Endometrial microvascular endothelial cells (primary cell): ENCODE measurements around the gene TMEM200C. TPM values are rescaled to one million over a fixed set of nuclear protein-coding genes. Genes with fewer than 3 reads are reported as not detected.

Experiments used
- in situ Hi-C: cut with HindIII; loops from 2 replicates; pipeline ENCODE4 v1.10.0; 2017; ENCODE audit warnings: low sequenced_read_pairs, low pct_unique_long_range_greater_than_20kb; ENCODE audit errors: inconsistent ontology term
- total RNA-seq: library from RNA; depleted of rRNA; stranded (reverse); fragments of >200 nt; gene quantifications from one replicate; pipeline ENCODE4 v1.2.3, GENCODE V29; 2015; ENCODE audit errors: inconsistent ontology term

The TMEM200C gene
- total RNA-seq = not detected

DNA sequence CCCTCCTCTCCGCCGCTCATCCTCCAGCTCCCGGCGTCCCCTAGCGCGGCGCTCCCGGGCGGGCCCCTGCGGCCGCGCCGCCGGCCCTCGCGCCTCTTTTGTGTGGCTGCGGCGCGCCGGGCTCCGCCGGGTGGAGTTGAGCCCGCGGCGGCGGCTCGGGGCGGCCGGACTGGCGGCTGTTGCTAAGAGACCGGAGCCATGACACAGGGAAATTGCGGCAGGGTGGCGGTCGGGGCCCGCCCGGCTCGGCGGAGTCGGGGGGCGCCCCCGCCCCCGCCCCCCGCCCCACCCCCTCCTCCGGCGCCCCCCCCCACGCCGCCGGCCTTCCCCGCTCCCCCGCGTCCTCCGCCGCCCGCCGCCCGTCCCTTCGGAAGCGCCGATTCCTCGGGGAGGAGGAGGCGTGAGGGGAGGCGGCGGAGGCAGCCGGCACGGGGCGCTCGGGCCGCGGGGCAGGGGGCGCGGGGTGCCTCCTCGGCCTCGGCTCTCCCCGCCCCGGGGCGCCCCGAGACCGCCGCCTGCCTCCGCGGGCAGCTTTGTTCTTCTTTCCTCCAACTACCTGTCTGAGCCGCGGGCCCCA lies at the start of gene TMEM200C:
TSS of gene TMEM200C (minus strand) at position 224 of the 577 bp plus-strand sequence. CDS start 3,459 bp downstream, outside the sequence.
- in situ Hi-C loops = no loop called here

DNA sequence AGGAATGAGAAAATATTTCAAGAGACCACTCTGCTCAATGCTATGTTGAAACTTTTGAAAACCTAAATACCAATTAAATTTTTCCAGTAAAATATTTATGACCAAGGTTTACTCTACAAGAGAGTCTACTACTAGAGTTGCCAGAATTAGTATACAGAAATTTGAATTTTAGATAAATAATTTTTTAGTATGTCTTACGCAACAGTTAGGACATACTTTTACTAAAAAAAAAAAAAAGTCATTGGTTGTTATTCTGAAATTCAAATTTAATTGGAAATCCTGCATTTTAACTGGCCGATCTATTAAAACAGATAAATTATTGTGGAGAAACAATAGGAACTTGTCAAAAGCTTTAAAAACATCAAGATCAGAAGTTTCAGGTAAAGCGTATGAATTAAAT lies 49.1 kb upstream of the TMEM200C start:
- in situ Hi-C loops = no loop called here

DNA sequence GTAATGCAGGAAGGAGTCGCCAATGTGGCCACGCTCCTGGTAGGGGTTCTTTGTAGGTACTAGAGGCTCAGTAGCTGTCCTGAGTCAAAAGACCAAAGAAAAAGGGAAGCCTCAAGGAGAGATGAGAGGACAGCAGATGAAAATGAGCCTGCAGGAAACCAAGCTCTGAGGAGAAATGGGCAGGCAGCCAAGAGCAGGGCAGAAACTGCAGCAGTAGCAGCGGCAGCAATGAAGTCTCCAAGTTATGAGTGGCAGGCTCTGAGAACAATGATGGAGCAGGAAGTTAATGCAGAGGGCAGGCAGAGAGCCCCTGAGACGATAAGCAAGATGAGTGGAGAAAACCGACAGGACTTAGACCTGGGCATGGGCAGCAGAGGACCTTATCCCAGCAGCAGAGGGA lies 48.2 kb upstream of the TMEM200C start:
- in situ Hi-C loops = no loop called here

DNA sequence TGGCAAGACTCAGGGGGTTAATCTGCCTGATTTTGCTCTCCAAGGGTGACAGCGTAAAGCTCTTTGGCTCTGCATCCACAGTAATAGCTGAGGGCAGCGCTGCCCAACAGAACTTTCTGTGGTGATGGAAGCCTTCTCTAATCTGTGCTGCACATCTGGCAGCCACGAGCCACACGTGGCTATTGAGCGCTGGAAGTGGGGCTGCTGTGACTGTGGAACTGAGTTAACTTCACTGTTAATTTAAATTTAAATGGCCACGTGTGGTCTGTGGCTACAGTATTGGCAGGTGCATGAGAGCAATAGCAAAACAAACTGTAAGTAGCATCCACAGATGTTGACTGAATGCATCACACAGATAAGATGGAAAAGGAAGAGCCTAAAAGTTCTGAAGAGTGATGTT lies 47.3 kb upstream of the TMEM200C start:
- in situ Hi-C loops = no loop called here

DNA sequence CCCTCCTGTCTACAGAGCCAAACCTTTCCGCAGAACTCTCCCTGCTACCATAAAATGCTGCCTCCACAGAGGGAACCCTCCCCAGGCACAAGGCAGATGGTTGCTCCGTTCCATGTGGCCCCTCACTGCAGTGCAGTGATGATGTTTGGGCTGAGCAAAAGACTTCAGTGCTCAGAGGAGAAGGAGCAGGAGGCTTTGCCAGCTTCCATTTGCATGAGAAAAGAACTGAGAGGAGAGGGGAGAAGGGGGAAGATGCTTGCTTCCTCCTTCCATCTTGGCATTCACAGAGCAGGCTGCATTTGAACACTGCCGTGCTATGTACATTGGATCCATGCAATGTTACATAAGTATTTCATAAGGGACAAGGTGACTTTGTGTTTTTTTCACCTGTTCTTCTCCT lies 46.6 kb upstream of the TMEM200C start:
- in situ Hi-C loops = no loop called here

DNA sequence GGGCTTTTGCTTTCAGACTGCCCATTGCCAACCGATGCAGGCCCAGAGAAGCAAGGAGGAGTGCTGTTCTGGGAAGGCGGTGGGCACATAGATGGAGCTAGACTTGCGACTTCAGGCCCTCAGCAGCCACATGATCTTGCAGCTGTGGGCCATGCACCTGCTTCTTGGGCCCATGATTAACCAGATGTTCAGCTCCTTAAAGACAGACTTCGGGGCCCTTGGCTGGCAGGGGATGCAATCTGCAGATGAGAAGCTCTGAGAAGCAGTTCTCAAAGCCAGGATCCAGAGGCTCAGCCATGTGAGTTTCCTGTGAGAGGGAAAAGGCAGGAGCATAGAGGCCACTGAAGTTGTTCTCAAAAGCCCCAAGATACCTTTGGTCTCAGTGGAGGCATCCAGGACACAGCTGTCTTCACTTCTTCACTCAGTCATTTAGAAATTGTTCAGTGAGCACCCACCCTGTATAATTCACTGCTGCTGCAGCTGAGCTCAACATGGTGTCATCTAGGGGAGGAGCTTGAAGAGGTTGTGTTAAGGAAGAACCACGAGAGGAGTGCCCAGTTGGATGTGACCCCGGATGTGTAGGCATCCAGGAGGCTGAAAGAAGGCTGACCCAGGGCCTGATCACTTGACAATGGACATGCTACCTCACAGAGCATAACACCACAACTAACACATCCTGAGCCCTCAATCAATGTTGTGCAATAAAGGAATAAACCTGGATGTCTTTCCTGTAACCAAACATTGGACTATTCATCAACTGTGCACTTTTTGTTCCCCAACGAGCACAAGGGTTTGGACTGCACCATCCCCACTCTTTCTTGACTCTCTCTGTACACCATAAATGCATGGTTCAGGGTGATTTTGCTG lies 44.7 kb upstream of the TMEM200C start:
- in situ Hi-C loops = no loop called here

DNA sequence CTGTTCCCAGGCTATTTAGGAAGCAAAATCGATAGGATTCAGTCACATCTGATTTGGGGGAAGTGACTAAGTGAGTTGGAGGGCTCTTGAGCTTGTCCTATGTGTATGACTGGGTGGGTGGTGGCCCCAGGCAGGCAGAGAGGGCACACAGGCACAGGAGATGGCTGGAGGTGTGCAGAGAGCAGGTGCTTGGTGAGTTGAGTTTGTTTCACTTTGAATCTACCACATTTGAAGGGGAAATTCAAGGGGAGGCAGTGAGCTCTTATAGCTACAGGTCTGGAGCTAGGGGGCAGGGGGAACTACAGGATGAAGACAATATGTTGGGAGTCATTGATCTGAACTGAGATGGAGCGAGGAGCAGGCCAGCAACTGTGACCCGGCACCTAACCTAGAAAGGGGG lies 42.5 kb upstream of the TMEM200C start:
- in situ Hi-C loops = no loop called here

DNA sequence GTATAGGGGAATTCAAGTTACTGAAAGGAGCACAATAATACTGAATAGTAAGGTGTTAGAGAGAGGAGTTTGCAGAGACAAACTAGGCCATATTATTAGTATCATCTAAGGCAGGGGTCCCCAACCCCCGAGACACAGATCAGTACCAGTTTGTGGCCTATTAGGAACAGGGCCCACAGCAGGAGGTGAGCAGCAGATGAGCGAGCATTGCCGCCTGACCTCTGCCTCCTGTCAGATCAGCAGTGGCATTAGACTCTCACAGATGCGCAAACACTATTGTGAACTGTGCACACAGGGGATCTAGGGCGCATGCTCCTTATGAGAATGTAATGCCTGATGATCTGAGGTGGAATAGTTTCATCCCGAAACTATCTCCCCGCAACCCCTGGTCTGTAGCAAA lies 41.8 kb upstream of the TMEM200C start:
- in situ Hi-C loops = no loop called here

DNA sequence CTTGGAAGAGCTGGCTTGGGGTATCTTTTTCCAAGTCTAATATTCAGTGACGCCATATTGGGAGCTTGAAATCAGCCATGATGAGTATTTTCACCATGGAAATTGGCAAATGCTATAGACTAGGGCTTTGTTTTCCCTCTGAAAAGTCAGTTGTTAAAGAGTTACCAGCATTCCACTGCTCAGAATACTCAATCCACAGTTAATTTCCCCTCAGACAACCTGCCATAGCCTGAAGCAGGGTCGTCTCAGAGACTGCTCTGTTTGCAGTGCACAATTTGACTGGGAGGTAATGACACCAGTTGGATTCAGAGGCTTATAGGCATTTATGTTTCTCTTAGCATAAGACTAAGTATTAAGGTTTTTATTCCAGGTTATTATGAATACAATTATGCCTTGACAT lies 35.5 kb upstream of the TMEM200C start:
- in situ Hi-C loops = no loop called here

DNA sequence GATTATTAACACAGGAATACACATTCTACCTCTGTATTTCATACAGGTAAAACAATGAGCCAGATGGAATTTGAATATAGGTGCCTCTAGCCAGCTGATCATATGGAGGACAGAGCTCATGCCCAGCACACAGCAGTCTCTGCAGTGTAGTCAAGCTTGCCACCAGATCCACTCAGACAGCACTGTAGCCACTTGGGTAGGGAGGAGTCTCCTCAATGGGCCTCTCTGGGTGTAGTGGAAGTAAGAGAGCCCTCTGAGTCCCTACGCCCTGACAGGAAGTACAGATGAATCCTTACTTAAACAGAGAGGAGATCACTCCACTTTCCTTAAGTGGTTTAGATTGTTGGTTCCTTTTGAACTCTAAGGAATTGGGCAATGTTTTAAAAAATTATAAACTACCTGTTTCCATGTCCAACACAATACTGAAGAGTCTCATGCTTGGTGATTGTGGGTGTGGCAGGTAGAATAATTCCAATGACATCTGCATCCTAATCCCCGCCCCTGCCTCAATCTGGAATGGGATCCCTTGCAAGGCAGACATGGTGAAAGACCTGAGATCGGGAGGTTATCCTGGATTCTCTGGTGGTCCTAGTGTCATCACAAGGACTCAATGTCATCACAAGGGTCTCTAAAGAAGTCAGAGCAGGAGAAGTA lies 23.0 kb upstream of the TMEM200C start:
- in situ Hi-C loops = no loop called here

DNA sequence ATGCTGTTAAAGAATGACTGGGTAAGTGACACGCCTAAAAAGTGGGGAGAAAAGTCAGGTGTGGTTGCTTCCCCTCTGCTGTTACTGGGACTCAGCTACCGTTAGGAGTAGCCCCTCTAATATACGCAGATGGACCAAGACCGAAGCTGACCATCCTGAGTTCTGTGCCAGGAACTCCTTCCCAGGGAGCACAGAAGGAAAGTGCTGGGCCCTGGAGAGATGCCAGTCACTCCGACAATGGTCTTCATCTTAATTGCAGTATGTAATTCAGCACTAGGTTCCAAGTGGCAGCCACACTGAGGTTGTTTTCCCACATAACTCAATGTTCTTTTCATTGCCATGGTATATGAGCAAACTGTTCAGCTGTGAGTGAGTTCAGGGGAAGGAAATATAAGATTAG lies 19.6 kb upstream of the TMEM200C start:
- in situ Hi-C loops = no loop called here

DNA sequence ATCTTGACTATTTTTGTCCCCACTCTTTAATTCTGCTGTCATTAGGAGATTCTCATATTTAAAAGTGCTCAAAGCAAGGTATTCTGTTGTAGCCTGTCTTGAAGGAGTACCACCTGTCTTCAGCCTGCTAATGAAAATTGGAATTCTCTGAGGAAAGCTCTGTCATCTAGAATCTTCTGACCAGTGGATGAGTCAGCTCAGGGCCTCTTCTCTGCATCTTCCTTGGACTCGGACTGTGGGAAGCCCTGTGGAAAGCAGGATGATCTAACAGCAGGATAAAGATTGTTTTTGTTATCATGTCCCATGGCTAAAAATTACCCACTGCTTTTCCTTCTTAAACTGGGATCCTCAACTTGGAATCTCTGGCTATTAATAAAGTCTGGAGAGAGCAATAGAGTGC lies 18.7 kb upstream of the TMEM200C start:
- in situ Hi-C loops = no loop called here

DNA sequence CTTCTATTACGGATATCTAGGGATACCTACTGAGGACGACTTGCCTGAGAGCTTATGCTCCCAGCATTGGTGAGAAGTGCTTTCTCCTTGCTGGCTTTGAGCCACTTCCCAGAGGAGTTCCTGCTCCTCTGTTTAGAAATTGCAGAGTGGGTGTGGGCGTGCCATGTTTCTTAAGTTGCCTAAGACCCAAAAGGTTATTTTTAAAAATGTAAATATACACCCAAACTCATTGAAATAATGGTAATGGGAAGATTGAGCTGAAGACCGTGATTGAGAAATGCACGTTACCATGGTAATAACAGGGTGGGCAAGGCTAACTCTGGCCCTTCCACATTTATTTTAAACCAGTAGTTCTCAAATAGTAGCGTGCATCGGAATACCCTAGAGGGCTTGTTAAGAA lies 17.2 kb upstream of the TMEM200C start:
- in situ Hi-C loops = no loop called here

DNA sequence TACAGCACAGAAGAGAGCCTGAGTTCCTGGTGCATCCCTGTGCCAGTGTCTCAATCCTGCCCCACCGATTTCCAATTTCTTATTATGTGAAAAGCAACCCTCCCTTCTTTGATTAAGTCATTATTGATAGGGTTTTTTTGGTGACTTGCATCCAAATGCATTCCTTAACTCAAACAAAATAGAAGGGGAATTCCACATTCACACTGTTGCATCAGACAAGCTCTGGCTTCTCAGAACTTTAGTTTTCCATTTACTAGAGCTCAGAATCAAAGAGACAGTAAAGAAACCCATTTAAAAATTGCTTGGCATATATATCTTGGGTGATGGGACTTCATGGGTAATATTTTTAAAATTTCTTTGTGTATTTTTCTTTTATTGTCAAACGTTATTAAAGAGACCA lies 13.8 kb upstream of the TMEM200C start:
- in situ Hi-C loops = no loop called here

DNA sequence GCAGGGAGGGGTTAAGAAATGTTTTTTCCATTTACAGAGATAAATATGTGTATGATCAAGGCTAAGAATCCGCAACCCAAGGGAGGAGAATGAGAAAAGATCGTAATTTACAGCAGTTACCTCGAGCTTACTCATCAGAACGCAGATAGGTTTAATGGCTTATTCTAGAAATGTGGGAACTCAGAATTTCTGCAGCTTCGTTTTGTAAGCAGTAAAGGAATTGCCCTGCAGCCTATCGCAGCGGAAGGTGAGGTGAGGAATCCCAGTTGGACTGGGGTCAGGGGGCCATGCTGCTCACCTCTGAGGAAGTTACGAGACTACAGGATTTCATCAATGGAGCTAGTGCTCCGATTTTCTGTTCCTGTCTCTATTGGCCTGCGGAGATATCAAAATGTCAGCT lies 8.1 kb upstream of the TMEM200C start:
- in situ Hi-C loops = no loop called here

DNA sequence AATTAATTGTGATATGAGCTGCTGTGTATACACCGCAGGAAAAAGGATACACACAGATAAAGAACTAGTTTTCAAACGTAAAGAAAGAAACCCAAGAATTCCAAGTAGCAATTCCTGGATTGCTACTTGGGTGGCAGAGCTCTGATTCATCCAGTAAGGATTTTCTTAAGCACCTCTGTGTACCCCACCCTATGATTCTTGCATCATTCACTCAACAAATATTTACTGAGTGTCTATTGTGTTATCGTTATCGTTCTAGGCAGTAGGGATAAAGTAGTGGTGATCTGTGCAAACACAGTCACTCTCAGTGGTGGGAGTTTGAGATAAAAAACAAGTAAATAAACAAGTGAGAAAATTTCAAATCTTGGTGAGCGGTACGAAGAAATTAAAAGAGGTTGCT lies 4.9 kb upstream of the TMEM200C start:
- in situ Hi-C loops = no loop called here

DNA sequence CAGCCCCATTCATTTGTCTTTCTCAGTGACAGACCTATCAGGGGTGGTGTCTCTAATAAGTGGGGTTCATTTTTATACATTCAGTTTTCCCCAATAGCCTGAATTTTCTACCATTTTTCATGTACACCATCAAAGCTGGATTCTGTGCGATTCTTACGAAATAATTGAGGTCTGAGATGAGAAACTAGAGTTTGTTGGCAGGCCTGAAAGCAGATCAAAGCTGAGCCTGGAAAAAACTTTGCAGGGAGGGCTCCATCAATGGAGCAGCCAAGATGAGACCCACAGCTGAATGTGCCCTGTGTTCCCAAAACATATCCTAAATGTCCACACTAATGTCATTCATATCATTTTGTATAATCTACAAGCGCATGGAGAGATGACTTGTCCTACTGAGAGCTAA lies 4.5 kb upstream of the TMEM200C start:
- in situ Hi-C loops = no loop called here

DNA sequence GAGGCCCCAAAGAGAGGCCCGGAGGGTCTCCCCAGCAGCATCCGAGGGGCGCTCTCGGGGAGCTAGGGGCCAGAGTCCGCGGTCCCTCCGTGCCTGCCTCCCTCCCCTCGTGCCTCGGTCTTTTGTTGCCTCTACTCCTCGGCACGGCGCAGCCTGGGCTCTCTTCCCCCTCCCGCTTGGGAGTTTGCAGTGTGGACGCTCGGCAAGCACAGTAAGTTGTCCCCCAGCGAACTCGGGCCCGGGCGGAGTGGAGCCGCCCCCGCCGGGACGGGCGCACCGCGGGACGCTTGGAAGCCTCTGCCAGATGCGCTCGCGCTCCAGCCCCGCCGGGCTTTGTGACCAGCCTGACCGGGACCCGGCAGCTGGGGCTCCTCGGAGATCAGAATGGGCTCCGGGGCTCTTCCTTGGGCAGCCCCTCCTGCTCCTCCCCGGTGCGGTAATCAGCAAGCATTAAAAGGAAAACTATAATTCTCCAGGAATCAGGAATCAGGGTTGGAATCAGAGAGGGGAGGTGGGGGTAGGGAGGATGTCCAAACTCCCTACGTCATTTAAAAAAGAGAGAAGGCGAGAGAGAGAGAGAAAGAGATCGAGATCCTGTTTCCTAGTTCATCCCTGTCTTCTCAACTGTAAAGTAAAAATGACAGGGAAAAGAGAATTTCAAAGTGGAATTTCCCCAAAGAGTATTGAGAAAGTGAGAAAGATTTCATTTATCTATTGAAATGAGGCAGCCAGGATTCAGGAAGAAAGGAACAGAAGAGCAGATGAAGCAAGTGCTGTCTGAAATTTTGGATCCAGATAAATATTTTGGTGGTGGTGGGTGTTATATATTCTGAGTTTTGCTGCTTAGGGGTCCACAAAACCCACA lies 786 bp upstream of the TMEM200C start:
- in situ Hi-C loops = no loop called here

DNA sequence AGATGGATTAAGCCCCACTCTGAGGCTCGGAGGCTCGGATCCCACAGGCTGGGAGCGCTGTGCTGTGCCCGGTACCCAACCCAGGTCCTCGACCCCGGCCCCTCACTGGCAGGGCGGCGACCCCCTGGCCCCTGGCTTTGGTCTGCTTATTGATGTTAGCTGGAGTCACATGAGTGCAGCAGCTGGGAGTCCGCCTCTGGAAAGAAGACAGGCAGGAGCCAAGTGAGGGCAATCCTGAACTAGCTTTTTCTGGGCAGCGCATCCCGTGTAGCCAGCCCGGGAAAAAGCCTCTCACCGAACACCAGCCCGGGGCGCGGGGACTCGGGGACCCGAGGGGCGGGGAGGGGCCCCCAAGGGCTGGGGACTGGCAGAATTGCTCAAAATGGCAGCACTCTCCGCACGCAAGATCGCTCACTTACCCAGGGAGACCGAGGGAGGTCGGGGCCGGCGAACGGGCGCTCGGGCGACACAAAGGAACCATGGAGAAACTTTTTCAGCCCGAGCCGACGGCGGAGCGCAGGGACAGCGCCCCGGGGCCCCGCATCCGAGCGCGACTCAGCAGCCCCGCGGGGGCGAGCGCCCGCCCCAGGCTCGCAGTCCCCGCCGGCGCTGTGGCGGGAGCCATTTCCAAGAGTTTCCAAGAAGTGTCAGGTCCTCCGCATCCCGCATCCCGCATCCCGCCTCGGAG lies 567 bp downstream of the TMEM200C start:
- in situ Hi-C loops = no loop called here
